ENCODE data around the gene SIPA1L3.

Gene SIPA1L3

DNA sequence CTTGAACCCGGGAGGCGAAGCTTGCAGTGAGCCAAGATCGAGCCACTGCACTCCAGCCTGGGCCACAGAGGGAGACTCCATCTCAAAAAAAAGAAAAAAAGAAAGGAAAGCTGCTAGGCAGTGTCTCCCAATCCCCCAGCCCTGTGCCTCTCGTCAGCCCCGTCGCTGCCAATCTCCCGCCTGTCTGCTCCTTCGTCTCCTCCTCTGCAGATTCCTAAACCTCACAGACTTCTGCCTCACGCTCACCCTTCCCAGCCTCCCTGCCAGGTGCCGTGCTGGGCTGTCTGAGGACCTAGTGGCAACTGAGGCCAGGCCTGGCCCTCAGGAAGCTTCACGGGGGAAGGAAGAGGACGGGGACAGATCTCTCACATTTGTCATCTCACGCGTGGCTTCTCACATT lies 295.5 kb downstream of the SIPA1L3 start:
- no peak for DNase-seq

DNA sequence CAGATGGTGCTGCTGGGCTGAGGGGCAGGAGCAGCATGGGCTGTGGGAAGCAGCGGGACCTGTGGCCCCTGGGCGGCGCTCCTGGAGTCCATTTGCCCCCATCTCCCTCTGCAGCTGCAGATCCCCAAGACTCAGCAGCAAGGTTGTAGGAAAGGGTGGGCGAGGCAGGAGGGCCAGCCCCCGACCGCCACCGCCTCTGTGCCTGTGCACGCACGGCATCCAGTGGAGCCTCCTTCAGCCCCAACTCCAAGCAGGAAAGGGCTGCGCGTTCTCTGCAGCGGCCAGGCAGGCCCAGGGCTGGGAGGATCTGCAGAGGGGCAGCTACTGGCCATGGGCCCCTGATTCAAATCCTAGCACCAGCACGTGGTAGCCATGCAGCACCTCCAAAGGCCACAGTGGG lies 296.2 kb downstream of the SIPA1L3 start:
- no peak for DNase-seq

DNA sequence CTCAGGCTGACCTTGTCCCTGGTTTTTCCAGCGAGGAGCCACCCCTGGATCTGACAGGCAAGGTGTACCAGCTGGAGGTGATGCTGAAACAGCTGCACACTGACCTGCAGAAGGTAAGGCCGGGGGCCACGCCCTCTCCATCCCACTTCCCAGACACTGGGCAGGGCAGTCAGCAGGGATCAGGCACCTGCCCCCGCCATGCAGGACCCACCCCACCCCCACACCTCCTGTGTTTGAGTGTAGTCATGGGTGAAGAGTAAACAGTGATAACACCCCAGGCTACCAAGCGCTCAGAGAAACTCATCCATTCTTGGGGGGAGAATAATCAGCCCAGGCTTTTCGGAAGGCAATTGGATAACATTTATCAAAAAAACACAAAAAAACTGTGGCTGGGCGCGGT lies 297.1 kb downstream of the SIPA1L3 start:
- DNase-seq: no peak

GRCh38 chr19:38204728-38205127 lies 297.7 kb downstream of the SIPA1L3 start:
- no peak for DNase-seq

GRCh38 chr19:38206006-38206745 lies 299.2 kb downstream of the SIPA1L3 start:
- DNase-seq: no peak

DNA sequence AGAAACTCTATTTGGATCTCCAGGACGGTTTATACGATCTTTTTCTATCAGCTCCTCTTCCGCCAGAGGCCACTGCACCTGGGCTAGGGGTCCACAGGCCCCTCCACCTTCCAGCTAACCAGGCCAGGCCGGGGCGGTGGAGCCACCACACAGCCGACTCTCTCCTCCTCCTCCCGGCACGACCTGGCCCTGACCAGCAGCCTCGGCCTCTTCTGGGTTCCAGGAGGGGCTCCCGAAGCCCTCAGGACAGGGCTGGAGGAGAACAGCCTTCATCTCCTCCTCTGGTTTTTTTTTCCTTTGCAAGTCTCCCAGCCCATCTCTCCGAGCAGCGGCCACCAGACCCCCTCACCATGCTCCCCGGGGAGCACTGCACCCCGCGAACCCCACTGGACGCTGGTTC lies 299.9 kb downstream of the SIPA1L3 start:
- no peak for DNase-seq

DNA sequence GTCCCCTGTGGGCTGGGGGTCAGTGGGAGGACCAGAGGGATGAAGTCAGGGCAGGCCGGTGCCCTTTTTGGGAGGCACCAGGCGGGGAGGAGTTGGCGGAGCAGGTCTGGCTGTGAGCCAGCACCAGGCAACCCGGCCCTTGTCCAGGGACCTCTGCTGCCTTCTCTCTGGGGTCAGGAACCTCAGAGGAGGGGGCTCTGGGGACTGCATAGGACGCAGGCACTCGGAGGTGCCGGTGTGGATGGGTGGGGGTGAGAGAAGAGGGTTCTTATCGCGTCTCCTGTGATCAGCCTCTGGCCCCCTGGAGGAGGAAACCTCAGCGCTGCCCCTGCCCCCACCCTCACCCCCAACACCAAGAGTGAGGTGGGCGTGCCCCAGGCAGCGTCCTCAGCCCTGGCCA lies 300.5 kb downstream of the SIPA1L3 start:
- DNase-seq: no peak

DNA sequence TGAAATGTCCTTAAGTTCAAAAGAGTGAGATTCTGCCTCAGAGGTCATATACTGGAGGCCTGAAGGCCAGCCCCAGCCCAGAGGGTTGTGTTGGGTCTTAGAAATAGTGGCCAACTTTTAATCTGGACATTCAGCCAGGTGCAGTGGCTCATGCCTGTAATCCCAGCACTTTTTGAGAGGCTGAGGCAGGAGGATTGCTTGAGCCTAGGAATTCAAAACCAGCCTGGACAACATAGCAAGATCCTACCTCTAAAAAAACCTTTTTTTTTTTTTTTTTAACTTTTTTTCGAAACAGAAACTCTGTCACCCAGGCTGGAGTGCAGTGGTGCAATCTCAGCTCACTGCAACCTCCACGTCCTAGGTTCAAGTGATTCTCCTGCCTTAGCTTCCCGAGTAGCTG lies 301.6 kb downstream of the SIPA1L3 start:
- no peak for DNase-seq

- DNase-seq: no peak
Measured at GRCh38 chr19:38209152-38209551, 302.1 kb downstream of the SIPA1L3 start.

DNA sequence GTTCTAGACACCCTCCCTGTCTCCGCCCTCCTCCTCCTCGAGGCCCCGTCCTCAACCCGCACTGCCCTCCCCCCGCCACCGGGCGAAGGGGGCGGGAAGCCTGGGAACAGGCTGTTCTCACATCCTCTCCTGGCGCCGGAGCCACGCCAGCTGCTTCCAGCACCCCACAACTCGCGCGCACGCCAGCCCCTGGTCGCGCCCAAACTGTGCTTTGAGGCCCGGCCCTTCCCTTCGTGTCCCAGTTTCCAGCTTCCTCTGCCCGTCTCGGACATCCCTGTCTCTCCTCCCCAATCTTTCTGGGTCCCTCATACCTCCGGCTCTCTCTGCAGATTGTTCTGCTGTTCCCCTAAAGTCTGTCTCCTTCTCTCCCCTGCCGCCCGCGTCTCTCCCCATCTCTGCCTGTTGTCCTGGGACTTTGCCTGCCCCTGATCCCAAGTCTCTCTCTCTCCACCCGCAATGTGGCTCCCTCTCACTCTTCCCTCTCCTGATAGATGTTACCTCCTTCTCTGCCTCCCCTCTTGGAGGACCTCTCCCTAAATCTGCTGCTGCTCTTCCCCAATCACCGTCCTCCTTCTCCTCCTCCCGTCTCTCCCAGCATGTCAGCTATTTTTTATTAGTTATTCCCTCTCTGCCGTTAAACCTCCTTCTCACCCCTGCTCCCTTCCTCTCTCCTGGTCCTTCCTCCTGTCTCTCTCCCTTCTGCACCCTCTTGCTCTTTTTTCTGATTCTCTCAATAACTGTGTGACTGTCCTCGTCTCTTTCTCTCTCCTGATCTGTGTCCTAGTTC lies 302.9 kb downstream of the SIPA1L3 start:
- DNase-seq: no peak

- DNase-seq: no peak
Measured at GRCh38 chr19:38210458-38210987, 303.5 kb downstream of the SIPA1L3 start.

DNA sequence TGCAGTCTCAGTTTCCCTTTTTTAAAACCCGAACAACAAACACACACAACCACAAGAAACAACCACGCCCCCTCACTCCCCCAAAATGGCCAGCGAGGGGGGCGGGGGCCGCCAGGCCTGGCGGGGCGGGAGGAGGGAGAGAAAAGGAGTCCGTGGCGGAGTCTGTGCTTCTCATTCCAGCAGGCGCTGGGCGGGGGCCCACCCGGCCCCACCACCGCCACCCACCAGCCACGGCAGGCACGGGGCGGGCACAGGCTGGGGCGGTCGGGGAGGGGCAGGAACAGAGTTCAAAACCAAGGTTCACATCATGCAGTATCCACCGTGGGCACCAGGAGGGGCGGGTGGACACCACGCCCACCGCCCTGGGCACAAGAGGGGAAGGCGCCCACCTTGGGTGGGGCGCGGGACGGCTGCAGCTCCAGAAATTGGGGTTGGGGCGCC lies 304.2 kb downstream of the SIPA1L3 start:
- DNase-seq: no peak

GRCh38 chr19:38211766-38212165 lies 304.8 kb downstream of the SIPA1L3 start:
- no peak for DNase-seq

DNA sequence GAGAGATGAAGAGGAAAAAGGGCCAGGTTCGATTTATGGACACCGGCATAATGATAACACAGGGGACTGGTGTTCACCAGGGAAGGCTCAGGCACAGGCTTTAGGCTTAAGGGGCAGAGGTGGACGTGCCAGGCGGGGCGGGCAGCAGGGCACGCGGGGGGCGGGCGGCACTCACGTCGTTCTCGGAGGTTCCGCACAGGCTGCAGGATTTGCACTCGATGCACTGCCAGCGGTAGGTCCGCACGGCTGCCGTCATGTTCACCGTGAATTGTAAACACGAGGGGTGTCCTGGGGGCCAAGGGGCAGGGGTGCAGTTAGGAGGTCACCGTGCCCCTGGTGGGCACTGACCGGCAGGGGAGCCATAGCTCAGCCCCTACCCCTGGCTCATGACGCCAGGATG lies 306.5 kb downstream of the SIPA1L3 start:
- DNase-seq: no peak

DNA sequence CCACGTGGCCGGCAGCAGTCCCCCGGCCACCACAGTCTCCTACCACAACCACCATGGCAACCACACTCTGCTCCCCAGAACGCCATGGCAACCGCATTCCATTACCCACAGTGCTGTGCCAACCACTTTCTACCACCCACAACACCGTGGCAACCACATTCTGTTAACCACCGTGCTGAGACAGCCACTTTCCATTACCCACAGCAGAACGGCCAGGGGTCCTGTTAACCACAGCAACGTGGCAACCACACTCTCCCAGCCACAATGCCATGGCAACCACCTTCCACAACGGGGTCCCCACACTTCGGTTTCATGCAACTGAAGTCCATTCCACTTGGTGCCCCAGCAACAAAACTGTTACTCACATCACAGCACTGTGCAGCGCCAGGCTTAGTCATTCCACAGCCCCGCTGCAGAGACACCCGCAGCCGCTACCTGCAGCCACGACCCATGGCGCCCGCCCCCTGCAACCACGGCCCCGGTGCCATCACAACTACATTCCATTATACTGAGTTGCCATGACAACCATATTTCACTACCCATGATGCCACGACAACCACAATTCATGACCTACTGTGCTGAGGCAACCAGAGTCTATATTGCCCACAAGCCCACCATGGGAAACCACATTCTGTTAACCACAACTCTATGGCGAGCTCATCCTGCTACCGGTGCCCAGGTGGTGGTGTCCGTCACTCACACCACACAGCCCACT lies 307.1 kb downstream of the SIPA1L3 start:
- DNase-seq: no peak

GRCh38 chr19:38216785-38217641 lies 310.0 kb downstream of the SIPA1L3 start:
- DNase-seq: no peak

DNA sequence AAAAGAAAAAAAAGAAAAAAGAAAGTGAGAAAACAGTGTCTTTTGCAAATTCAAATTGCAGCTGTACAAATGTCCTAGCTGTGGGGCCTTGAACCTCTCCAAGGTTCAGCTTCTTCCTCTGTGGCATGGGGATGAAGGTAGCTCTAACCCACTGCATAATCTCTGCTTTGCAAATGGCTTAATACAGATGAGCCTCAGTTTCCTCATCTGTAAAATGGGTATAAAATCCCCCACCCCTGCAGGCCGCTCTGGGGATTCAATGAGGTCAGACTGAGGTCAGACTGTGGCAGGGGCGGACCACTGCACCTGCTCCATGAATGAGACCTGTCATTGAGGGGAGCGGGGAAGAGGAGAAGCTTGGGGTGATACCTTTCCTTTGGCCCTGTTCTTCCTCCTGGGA lies 311.2 kb downstream of the SIPA1L3 start:
- DNase-seq: no peak

DNA sequence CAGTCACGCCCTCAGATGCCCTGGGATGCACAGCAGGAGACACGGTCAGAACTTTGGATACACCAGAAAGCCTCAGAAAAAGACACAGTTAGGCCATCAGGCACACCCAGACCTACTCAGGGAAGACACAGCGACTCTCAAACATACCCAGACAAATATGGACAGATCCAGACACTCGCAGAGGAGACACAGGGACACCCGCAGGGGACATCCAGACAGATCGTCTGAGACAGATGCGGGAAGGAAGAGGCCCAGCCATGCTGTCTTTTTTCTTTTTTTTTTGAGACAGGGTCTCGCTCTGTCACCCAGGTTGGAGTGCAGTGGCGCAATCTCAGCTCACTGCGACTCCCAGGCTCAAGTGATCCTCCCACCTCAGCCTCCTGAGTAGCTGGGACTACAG lies 312.2 kb downstream of the SIPA1L3 start:
- DNase-seq: no peak

DNA sequence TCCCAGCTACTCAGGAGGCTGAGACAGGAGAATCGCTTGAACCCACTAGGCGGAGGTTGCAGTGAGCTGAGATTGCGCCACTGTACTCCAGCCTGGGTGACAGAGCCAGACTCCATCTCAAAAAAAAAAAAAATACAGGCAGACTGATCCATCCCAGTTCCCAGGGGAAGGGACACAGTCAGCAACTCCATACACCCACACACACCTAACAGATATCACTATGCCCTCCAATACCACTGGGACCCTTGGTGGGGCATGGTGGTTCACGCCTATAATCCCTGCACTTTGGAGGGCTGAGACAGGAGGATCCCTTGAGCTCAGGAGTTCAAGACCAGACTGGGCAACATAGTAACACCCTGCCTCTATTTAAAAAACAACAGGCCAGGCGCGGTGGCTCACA lies 314.4 kb downstream of the SIPA1L3 start:
- no peak for DNase-seq

DNA sequence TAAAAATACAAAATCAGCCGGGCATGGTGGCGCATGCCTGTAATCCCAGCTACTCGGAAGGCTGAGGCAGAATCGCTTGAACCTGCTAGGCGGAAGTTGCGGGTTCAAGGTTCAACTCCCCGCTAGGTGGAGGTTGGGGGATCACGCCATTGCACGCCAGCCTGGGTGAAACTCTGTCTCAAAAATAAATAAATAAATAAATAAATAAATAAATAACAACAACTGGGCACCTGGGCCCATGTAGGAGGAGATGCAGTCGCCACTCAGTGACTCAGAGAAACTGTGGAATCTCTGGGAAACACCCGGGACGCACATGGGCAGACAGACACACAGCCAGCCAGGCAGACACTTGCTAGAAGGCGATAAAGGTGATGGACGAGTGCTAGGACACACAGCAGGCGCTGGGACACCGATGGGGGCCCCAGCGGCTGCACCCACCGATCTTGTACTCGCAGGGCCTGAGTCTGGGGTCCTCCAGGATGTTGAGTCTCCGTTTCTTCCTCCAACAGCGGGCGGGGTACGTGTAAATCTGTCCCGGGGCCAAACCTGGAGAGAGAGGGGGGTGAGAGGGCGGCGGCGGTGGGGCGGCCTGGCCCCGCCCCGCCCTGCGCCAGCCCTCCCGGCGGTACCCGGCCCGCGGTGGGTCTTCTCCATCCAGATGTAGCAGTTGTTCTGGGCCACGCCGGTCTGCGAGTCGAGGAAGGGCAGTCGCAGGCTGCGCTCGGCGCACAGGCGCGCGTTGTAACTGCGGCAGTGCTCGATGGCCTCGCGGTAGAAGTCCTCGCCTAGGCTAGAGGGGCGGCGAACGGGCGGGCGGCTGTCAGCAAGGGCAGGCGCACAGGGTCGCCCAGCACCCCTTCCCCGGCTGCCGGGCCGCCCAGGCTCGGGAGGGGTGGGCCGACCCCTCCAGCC lies 315.2 kb downstream of the SIPA1L3 start:
- DNase-seq: no peak

DNA sequence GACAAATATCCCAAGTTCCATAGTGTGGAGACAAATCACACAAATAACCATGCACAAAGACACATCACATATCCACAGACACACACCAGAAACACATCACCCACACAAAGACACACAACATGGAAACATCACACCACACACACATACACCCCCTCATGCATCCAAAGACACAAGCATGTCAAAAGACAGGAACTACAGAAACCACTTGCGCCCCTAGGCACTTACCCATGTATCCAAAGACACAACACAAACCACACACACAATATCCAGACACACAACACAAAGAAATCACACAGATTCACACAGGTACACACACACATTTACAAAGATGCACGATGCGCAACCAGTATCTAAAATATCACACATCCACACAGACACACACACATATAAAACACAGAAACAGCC lies 316.1 kb downstream of the SIPA1L3 start:
- no peak for DNase-seq

All from inflammatory macrophage treated with lipopolysaccharide for 1 hour (primary cell).